Prostate gland (tissue), 2 donors: ENCODE data around the gene XPR1. TPM values are rescaled to one million over a fixed set of nuclear protein-coding genes. Genes with fewer than 3 reads are reported as not detected.

Experiments
- DNase-seq: peaks from one replicate; pipeline ENCODE4 v3.0.0-alpha.2; 2019; ENCODE audit warnings: low spot score
- H3K27ac ChIP-seq, 2 donors: fragments of 200-600 bp; sonication (generic); 2 replicates each; pipeline ENCODE4 v1.5.1; 2017 to 2019
- H3K27me3 ChIP-seq: fragments of 200-600 bp; sonication (generic); replicated peaks from 2 replicates; pipeline ENCODE4 v1.5.1; 2019; ENCODE audit not compliant: insufficient read depth
- H3K36me3 ChIP-seq, 2 donors: fragments of 200-600 bp; sonication (generic); 1 replicate in 1 of 2; 2 replicates in 1 of 2; pipeline versions ENCODE4 v1.5.1 to v1.8.1; 2017 to 2019
- H3K4me1 ChIP-seq: fragments of 200-600 bp; sonication (generic); replicated peaks from 2 replicates; pipeline ENCODE4 v1.5.1; 2019
- H3K4me3 ChIP-seq, 2 donors: fragments of 200-600 bp; sonication (generic); 2 replicates each; pipeline ENCODE4 v1.5.1; 2017 to 2019
- H3K9me3 ChIP-seq: fragments of 200-600 bp; sonication (generic); 2 replicates; pipeline ENCODE4 v1.5.1; 2017
- CTCF ChIP-seq, 4 experiments: fragments of 200-600 bp in 2 of 4; fragments of 450-650 bp in 2 of 4; sonication (generic) in 2 of 4; IDR thresholded peaks; 1 replicate in 3 of 4; 2 replicates in 1 of 4; pipeline ENCODE4 v1.5.1; 2016 to 2019; ENCODE audit warnings: antibody characterized with exemption in 4 of 4, mild to moderate bottlenecking in 2 of 4, moderate library complexity in 2 of 4
- POLR2A ChIP-seq: fragments of 450-650 bp; IDR thresholded peaks from one replicate; pipeline ENCODE4 v1.6.1; 2016; ENCODE audit warnings: antibody characterized with exemption, mild to moderate bottlenecking
- POLR2AphosphoS5 ChIP-seq: sonication (generic); formaldehyde crosslinking; IDR thresholded peaks from one replicate; pipeline ENCODE4 v1.6.1; 2017; ENCODE audit warnings: antibody characterized with exemption
- WGBS: methylation state at CpG from one replicate; pipeline ENCODE4 v1.1.5; 2018; 5-methylcytosine and 5-hydroxymethylcytosine counted together
- intact Hi-C: fragments of 100-400 bp; cut with DNase I; formaldehyde crosslinking; loops from one replicate; pipeline ENCODE4 v1.14.2; 2022
- total RNA-seq, 2 donors: library from RNA; depleted of rRNA; stranded (reverse); fragments of >200 nt; gene quantifications; one replicate each; pipeline ENCODE4 v1.1.0, GENCODE V29; 2016

XPR1 gene
- total RNA-seq, 2 donors from 2014 or later, result 17.5 to 70.3 TPM

GRCh38 chr1:180929389-180929788 lies 297.6 kb downstream of the XPR1 start:
- no peak overlapping the region for H3K27ac ChIP-seq
- H3K27me3 ChIP-seq, result no peaks in the 10 kb centered on the region
- no peaks in the 10 kb centered on the region for H3K9me3 ChIP-seq
- intact Hi-C loops, result no loop called here
- TF ChIP-seq CTCF (IDR thresholded peaks at IDR 0.05) (no peak), POLR2A (no peak), POLR2AphosphoS5 (no peak)
- DNase-seq, result no peak
- no peak overlapping the region for H3K4me3 ChIP-seq
- WGBS, result 85% methylated on average over 3 of the region's 3 CpGs
- no peaks in the 10 kb centered on the region for H3K4me1 ChIP-seq
- no peaks in the 10 kb centered on the region for H3K36me3 ChIP-seq

DNA sequence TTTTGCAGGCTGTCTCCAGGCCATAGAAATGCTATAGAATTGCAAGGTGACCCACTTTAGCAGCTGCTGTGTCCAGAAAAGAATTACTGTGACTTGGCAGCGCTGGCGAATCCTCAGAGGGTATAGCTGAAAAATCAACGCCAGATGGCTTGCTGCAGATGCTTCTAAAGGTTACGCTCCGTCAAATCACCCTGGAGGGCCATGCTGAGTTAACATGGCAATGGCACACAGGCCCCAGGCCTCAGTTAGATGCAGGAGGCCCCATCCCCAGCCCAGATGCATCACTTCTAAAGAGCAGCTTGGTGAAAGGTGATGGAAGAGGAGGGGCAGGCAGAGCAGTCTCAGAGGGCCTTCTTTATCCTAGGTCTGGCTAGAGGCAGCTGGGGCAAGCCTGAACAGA lies 298.9 kb downstream of the XPR1 start:
- WGBS, result 88% methylated on average over 5 of the region's 5 CpGs
- TF ChIP-seq POLR2AphosphoS5 (no peak), CTCF (IDR thresholded peaks at IDR 0.05) (no peak), POLR2A (no peak)
- Histone ChIP-seq H3K4me3 (no peak overlapping the region), H3K4me1 (no peaks in the 10 kb centered on the region), H3K9me3 (no peaks in the 10 kb centered on the region), H3K27ac (no peak overlapping the region), H3K36me3 (no peaks in the 10 kb centered on the region), H3K27me3 (no peaks in the 10 kb centered on the region)
- intact Hi-C loops, result no loop called here
- no peak for DNase-seq

DNA sequence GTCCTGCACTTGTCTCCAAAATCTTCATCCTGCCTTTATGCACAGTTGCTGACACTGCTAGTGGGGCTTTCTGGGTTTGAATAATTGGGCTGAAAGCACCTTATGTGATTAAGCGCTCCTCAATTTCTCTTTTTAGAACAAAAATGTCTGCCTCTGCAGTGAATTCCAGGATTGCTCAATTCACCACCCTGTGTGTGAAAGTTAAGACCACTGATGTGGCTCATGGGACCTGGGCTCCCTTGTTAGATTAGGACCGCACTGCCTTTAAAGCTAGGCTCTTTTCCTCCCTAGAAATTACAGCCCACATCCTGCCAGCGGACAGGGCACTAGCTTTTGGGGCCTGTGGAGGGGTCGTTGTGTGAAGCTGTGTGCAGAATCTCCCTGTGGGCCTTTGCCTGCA lies 299.7 kb downstream of the XPR1 start:
- WGBS, result 88% methylated on average over 4 of the region's 4 CpGs
- Histone ChIP-seq H3K9me3 (no peaks in the 10 kb centered on the region), H3K27ac (no peak overlapping the region), H3K36me3 (no peaks in the 10 kb centered on the region), H3K27me3 (no peaks in the 10 kb centered on the region), H3K4me1 (no peaks in the 10 kb centered on the region), H3K4me3 (no peak overlapping the region)
- no peak for DNase-seq
- intact Hi-C loops, result no loop called here
- no peak for TF ChIP-seq CTCF (IDR thresholded peaks at IDR 0.05)
- no peak for TF ChIP-seq POLR2AphosphoS5
- TF ChIP-seq POLR2A, result no peak

DNA sequence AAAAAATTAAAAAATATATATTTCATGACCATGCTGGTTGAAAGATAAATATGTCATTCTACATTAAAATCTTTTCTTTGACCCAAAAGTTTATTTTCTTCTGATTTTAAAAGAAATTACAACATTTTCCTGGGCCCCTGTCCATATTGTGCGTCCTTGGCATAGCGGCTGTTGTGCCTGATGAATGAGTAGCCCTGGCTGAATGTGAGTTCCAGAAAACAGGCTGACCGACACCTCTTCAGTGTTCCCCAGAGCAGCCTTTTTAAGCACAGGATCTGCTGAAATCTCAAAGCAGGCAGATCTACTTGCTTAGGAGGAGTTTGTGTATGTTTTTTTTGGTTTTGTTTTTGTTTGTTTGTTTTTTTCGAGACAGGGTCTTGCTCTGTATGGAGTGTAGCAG lies 300.6 kb downstream of the XPR1 start:
- WGBS, result 94% methylated on average over 4 of the region's 4 CpGs
- TF ChIP-seq POLR2A (no peak), CTCF (IDR thresholded peaks at IDR 0.05) (no peak), POLR2AphosphoS5 (no peak)
- no peak overlapping the region for H3K27ac ChIP-seq
- H3K9me3 ChIP-seq, result no peaks in the 10 kb centered on the region
- H3K27me3 ChIP-seq, result no peaks in the 10 kb centered on the region
- H3K4me1 ChIP-seq, result no peaks in the 10 kb centered on the region
- no peaks in the 10 kb centered on the region for H3K36me3 ChIP-seq
- no peak overlapping the region for H3K4me3 ChIP-seq
- intact Hi-C loops, result no loop called here
- DNase-seq, result no peak

GRCh38 chr1:180933141-180933540 lies 301.3 kb downstream of the XPR1 start:
- H3K9me3 ChIP-seq, result no peaks in the 10 kb centered on the region
- TF ChIP-seq POLR2AphosphoS5, result no peak
- no peak for TF ChIP-seq POLR2A
- TF ChIP-seq CTCF (IDR thresholded peaks at IDR 0.05), result no peak
- H3K4me3 ChIP-seq, result no peak overlapping the region
- DNase-seq, result no peak
- H3K36me3 ChIP-seq, result no peaks in the 10 kb centered on the region
- intact Hi-C loops, result no loop called here
- H3K27ac ChIP-seq, result no peak overlapping the region
- H3K27me3 ChIP-seq, result no peaks in the 10 kb centered on the region
- no peaks in the 10 kb centered on the region for H3K4me1 ChIP-seq
